Retina (tissue), 1 donor: Measurements from ENCODE around the gene ANKRD2.
"Not testable (repeated sequence)": the region's sequence is repeated elsewhere in the genome, so short reads cannot be mapped to it uniquely, and the experiment has no call there.

Experiments used
- DNase-seq: peaks from one replicate; pipeline ENCODE4 v3.0.0-alpha.2; 2016

Gene ANKRD2

GRCh38 chr10:97547271-97547600 lies 25.3 kb upstream of the ANKRD2 start:
- no peak for DNase-seq

- no peak for DNase-seq
These were observed 24.6 kb upstream of the ANKRD2 start for GRCh38 chr10:97547962-97548361.

GRCh38 chr10:97548828-97549455 lies 23.6 kb upstream of the ANKRD2 start:
- DNase-seq, result no peak

- peak; percentile 47 for DNase-seq
These were observed 22.8 kb upstream of the ANKRD2 start for GRCh38 chr10:97549587-97550322.

GRCh38 chr10:97550336-97551149 lies 22.0 kb upstream of the ANKRD2 start:
- DNase-seq, result no peak

GRCh38 chr10:97551271-97551670 lies 21.3 kb upstream of the ANKRD2 start:
- no peak for DNase-seq

- DNase-seq, result peak; percentile 79
These were observed 19.0 kb upstream of the ANKRD2 start for GRCh38 chr10:97553575-97554031.

- DNase-seq, result not testable (repeated sequence)
These were observed 18.2 kb upstream of the ANKRD2 start for GRCh38 chr10:97554336-97554735.

- not testable (repeated sequence) for DNase-seq
These were observed 17.0 kb upstream of the ANKRD2 start for GRCh38 chr10:97555541-97555940.

- not testable (repeated sequence) for DNase-seq
These were observed 11.7 kb upstream of the ANKRD2 start for GRCh38 chr10:97560731-97561381.

GRCh38 chr10:97561386-97562077 lies 11.0 kb upstream of the ANKRD2 start:
- DNase-seq, result not testable (repeated sequence)

GRCh38 chr10:97562329-97562728 lies 10.2 kb upstream of the ANKRD2 start:
- not testable (repeated sequence) for DNase-seq

GRCh38 chr10:97563337-97563736 lies 9.2 kb upstream of the ANKRD2 start:
- no peak for DNase-seq

- no peak for DNase-seq
These were observed 7.8 kb upstream of the ANKRD2 start for GRCh38 chr10:97564776-97565175.

- no peak for DNase-seq
These were observed 6.1 kb upstream of the ANKRD2 start for GRCh38 chr10:97566336-97566996.

GRCh38 chr10:97567891-97568290 lies 4.7 kb upstream of the ANKRD2 start:
- no peak for DNase-seq

GRCh38 chr10:97570146-97570788 lies 2.3 kb upstream of the ANKRD2 start:
- no peak for DNase-seq

- no peak for DNase-seq
These were observed 1.6 kb upstream of the ANKRD2 start for GRCh38 chr10:97570789-97571471.

GRCh38 chr10:97571622-97572021 lies 957 bp upstream of the ANKRD2 start:
- no peak for DNase-seq

- no peak for DNase-seq
These were observed 442 bp downstream of the ANKRD2 start for GRCh38 chr10:97573021-97573420.

GRCh38 chr10:97573672-97574071 lies 1.1 kb downstream of the ANKRD2 start:
- DNase-seq, result no peak
